HG03575 (cell line): ENCODE results near the gene RNF144A.

Source experiments
- ATAC-seq: cut with Tn5 transposase; IDR thresholded peaks from one replicate; pipeline ENCODE4 v1.9.1; 2021; ENCODE audit not compliant: unreplicated experiment, insufficient number of reproducible peaks, low FRiP score; ENCODE audit errors: extremely low read depth

The RNF144A gene

DNA sequence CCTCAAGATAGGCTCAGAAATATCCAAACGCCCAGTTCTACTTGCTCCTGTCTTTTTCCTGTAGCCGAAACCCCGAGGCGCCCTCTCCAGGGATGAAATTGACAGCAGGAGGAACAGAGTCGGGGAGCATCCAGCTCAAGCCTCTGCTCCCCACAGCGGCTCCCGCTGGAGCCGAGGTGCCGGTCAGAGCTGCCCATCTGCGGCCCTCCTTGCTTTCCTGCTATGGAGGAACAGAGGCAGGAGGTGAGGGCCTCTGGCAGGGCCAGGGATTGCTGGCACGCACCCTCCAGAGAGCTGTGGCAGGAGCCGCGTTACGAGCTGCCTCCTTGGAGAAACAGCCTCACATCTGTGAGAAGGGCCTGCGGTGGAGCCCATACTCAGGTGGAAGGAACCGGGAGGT, 172.1 kb downstream of the RNF144A start:
- no peak for ATAC-seq

GRCh38 chr2:7089898-7090510, 172.8 kb downstream of the RNF144A start:
- no peak for ATAC-seq

GRCh38 chr2:7093376-7093775, 176.2 kb downstream of the RNF144A start:
- no peak for ATAC-seq
